ENCODE results near the gene BEX1.

GRCh38 chrX:103073467-103073866 lies 9.5 kb upstream of the BEX1 start:
- no peak for TF ChIP-seq REST (IDR thresholded peaks at IDR 0.05; ENCODE audit: borderline replicate concordance)
- no peak for TF ChIP-seq REST (CRISPR knock-in tag; IDR thresholded peaks at IDR 0.05; ENCODE audit: low read depth)
- no peak for TF ChIP-seq ZNF384 (IDR thresholded peaks at IDR 0.05; ENCODE audit: low read depth, low read length)
- no peak for TF ChIP-seq KAT7 (CRISPR knock-in tag; IDR thresholded peaks at IDR 0.05; ENCODE audit: borderline replicate concordance)
- TF ChIP-seq PREB (CRISPR knock-in tag; IDR thresholded peaks at IDR 0.05), result no peak
- no peak for TF ChIP-seq NBN (IDR thresholded peaks at IDR 0.05; ENCODE audit: low read depth)
- no peak for TF ChIP-seq ZNF699 (CRISPR knock-in tag; IDR thresholded peaks at IDR 0.05; ENCODE audit: insufficient replicate concordance)
- TF ChIP-seq U2AF2 (optimal IDR thresholded peaks at IDR 0.05; ENCODE audit: low read depth, low read length), result no peak
- TF ChIP-seq CTCF (IDR thresholded peaks at IDR 0.05 in 2 of 3, conservative IDR thresholded peaks at IDR 0.05 in 1 of 3; ENCODE audit: insufficient read depth in 2 of 3, low read depth in 1 of 3, low read length in 3 of 3), result no peak
